ENCODE results near the gene HOXB2.

HOXB2 gene

DNA sequence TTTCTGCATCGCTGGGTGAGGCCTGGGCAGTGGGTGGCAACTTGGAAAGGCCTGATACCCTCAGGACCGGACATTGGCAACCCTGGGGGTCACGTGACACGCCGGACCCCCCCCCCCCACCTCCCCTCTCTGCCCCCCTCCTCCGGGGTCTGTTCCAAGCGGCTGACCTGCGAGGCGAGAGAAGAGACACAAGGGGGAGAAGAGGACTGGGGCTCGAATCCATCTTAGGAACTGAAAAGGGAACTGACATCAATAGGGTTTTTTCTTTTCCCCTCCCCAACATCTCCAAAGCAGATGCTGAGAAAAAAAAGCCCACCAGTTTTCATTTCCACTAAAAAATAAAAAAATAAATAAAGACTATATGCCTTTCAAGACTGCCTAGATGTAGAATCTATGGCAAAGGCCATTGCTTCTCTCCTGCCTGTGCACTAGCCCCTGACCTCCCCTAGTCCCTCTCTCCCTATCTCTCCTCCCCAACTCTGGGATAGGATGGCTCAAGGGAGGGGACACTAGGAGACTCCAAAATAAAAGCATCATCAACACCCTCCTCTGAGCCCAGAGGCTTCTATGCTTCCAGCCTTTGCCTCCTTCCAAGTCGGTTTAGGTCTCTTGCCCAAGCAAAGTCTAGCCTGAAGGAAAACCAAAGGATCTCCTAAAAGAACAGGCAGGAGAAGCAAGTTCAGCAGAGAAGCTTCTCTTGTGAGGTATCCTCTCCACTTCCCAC lies 7.7 kb upstream of the HOXB2 start:
- no peak for DNase-seq

DNA sequence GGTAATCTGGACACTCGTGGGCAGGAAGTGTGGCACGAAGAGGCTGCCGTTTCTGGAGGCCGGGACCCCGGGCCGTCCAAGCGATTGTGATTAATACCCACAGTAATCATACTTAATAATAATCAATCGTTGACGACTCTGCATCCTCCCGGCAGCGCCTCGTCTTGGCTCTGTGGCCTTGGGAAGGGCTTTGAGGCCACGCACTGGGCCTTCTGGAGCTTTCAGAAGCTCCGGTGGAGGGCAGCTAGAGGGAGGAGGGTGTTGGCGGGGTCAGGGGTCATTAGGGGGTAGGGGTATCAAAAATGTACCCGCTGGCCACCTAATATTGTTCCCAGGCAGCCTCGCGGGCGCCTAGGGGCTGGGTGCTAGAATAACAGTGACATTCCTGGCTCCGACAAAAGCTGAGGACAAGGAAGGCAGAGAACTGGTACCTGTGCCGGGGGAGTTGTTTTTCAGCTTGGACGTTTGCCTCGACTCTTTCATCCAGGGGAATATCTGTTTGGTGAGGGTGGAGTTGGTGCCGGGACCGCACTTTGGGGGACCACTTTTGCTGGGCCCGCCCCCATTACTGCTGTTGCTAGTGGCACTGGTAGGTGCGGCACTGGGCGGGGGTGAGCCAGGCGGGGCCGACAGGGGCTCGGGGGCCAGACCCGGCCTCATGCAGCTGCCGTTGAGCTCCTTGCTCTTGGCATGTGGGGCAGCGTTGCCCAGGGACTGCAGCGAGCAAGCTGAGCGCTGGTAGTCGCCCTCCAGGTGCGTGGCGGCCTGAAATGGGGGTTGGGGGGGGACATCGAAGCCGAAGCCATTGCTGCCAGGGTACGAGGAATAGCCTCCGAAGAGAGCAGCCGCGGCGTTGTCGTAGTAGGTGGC lies 6.9 kb upstream of the HOXB2 start:
- no peak for DNase-seq

DNA sequence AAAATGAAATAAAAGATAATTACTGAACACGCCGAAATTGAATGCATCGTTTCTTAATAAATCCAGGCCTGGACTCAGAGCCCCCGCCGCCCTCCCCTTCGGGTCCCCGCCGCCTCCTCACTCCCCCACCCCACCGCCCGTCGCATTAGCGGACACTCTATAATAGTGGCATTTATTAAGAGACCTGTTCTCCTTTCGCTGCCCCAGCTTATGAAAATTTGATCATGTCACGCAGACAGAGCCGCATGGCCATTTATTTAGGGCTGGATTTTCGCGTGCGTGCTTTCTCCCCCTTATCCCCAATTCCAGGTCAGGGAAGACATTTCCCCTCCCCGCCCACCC lies 6.3 kb upstream of the HOXB2 start:
- DNase-seq, result no peak

DNA sequence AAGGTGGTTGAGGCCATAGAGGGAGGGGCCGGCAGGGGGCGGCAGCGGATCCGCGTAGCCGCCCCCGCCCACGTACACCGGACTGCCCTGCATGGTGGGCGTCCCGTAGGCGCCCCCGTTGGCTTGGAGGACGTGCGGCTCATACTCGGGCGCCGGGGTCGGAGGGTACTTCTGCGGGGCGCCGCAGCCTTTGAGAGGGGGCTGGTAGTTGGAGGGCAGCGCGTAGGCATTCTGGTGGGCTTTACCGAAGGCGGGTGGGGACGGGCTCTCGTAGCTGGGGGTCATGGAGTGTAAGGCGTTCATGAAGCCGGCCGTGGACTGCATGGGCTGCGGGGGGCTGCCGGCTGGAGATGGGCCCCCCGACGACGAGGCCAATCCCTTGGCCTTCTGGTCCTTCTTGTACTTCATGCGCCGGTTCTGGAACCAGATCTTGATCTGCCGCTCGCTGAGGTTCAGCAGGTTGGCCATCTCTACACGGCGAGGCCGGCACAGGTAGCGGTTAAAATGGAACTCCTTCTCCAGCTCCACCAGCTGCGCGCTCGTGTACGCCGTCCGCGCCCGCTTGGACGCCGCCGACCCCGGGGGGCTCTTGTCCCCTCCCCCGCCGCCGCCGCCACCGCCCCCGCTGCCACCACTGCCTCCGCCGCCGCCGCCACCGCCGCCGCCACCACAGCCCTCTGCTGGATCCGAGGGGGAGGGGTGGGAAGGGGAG lies 5.7 kb upstream of the HOXB2 start:
- DNase-seq, result no peak

DNA sequence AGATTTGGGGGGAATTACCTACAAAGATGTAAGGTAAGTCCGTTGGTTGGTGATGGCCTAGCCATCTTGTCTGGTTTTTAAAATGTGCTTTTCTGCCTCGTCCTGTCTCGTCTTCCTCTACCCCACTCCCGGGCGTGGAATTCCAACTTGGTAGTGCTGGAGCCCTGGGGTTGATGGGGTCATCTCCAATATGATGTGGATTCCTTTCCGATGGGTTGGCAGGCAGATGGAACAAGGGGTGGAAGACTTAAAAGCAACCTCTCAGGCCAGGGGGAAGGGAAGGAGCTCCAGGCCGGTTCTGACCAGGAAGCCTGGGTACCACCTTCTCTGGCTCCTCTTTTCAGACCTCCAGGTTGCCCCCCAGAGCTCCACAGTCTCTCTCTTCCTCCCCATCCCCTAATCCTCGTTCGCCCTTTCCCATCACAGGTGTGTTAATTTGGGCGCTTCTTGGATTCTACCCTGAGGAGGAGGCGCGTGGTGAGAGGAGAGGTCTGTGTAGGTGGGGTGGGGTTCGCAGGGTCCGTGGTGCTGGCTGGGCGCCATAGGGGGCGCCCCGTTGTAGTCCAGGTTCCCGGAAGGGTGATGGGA lies 5.1 kb upstream of the HOXB2 start:
- no peak for DNase-seq

DNA sequence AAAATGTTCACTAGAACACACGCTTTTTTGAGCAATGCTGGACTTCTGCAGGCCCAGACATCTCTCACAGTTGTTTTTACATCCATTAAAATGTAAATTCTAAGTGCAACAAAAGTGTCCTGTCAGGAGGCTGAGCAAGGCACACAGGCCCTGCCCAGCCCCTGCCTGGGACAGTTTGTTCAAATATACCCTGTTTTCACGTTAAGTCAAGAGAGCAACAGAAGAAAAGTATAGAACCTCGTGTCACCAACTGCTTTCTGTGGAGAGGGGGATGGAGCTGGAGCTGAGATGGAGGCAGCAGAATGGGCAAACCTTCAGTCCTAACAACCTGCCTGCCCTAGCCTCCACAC lies 4.3 kb upstream of the HOXB2 start:
- no peak for DNase-seq

DNA sequence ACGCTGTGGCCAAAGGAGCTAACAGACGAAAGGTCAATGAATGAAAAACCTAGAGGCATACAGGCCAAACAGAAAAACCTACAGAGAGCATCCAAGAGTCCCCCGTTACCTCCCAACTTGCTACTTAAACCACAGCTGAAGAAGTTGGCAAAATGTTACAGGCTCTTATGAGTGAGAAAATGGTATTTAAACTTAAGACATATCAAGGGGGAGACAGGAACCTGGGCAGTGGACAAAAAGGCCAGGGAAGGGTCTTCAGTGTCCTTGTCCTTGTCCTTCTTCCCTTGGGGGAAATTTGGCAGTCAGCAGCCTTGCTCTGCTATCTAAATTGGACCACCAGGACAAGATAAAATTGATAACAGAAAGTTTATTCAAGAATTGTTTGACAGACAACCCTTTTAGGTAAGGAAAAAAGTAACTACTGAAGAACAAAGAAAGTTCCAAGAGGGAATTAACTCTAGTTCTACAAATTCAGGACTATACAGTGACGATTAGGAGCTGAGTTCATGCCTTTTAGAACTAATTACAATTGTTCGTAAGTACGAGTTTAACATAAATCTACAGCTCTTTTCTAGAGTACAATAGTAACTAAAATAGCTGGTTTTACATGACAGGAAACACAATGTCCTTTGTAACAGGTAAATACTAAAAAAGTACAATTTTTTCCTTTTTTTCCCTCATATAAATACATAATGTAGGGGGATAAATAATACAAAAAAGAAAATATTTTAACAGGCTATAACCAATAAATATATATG lies 3.8 kb upstream of the HOXB2 start:
- DNase-seq, result no peak

DNA sequence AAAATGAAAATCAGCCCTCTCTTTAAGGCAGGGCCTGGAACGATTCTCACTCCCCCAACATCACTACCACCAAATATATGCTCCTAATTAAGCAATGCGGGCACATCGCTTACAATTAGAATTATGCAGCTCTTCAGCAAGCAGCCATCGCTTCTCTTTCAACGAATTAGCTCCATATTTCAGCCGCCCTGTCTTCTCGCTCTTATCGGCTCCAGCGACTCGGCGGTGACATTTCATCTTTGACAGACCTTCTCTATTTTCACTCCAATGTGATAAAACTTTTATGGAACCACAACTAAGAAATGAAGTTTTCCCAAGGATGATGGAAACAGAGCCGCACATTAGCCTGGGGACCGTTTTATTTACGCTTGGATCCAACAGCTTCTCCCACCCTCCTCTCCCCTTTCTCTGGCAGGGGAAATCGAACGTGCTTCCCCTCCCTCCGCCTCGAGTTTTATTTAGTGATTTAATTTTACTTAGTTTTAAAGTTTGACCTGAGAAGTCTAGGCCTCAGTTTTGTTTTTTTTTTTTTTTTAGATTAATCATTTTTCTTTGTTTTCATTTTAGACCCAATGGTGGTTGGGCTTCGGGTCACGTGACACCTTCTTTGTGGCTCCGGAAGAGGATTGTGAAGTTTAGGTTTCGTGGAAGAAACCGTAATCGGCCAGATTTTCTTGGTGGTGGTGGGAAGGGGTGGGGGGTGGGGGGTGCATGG lies 3.1 kb upstream of the HOXB2 start:
- peak in 3 of 4 experiments; percentile 9 to 35 (median 27) for DNase-seq

DNA sequence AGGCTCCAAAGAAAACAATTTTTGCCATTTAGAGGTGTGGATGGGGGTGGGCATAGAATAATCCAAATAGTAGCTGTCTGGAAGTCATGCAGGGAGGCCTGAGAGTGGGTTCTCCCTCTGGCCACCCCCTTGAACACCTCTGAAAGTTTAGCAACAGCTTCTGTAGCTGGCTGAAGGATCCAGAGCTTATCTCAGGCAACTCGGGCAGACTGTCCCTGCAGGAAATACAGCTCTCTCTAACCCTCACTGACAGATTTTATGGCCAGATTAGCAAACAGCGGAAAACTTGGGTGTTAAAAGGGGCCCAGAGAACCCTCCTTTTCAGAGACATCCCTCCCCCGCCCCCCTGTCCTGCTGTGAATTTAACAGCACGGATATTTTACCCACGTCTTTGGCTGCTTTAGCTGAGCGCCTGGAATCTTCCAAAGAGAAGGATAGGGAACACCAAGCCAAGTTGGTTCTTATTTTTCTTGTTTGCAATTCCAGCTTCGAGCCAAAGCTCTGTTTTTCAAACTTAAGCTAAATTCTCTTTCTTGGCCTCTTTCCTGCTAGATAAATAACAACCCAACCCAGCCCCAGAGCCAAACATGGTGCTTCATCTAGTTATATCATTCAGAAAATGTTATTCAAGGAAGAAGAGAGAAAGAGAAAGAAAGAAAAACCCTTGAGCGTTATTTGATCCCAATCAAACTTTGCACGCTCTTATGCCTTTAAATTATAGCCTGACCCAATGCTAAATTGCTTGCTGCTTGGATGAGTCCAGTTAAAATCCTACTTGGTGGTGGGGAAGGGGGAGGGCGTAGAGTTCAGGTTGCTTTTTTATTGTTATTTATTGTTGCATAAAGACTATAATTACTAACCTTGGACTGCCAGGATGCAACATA lies 2.3 kb upstream of the HOXB2 start:
- DNase-seq, result no peak

DNA sequence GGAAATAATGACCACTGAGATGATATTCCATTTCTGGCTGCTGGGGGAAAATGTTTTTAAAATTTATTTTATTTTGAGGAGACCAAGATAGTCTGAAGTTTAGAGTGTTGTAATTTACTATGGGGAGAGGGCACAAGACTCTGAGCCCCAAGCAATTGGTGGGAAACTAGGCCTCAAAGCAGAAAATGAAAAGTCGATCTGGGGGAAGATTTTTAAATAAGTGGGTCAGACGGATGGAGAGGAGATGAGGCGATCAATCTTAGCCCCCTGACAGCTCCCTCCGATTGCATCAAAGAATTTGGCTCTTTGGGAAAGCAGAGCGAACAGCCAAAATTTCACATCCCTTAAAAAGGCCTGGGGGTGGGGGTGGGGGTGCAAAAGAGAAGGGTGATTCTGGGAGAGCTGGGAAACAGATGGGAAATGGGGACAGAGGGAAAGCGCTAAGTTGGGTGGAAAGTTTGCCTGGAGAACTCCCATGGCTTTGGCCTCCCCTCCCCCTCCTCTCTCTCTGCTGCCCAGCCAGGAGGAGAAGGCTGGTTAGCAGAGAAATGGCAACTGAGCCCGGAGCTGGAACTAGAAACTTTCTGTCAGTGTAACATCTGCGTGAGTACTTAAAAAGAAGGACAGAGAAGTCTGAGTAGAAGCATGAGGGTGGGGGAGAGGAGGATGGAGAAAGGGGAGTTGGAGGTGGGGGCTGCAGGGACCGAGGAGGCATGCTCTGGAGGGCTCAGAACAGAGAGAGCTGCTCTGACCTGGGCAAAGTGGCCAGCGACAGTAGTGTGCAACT lies 1.4 kb upstream of the HOXB2 start:
- DNase-seq, result no peak

DNA sequence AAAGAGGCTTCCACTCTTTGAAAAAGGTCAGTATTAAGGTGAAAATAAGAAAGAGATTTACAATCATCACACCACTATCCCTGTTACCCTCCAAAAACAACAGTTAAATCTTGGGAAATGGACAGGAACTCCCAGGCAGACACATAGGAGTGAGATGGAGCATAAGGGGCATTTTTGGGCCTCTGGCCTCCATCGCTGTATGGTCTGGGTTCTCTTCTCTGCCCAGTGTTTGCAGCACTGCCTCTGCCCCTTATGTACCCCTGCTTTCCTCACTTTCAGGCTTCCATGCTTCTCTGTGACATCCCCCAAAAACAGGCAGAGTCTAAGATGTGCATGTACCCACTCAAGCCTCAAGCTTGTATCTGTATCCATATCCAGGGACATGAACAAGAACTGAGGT lies 630 bp upstream of the HOXB2 start:
- no peak for DNase-seq

DNA sequence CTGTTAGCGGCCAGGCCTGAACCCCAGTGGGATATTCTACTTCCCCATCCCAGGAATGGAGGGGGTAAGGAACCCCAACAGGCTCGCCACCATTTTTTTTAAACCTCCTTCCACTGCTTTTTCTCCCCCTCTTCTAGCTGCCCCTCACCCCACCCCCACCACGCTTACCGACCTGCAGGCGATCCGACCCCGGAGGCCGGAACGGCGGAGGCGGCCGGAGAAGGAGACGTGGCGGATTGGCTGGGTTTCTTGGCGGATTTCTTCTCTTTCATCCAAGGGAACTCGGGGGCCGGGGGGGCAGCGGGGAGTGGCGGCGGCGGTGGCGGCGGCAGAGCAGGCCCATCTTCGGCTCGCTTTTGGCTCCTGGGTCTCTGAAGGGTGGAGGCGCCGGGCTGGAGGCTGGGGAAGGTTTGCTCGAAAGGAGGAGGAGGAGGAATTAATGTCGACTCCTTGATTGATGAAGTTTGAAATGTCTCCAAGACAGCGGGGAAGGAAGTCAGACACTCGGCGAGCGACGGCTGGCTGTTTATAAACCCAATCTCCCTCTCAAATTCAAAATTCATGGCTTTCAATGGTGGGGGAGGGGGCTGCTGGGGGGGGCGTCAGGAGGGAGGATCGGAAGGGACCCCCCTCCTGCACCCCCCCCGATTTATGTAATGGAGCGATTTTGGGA lies 424 bp downstream of the HOXB2 start:
- DNase-seq, result peak in 2 of 4 experiments; percentile 15 to 27

DNA sequence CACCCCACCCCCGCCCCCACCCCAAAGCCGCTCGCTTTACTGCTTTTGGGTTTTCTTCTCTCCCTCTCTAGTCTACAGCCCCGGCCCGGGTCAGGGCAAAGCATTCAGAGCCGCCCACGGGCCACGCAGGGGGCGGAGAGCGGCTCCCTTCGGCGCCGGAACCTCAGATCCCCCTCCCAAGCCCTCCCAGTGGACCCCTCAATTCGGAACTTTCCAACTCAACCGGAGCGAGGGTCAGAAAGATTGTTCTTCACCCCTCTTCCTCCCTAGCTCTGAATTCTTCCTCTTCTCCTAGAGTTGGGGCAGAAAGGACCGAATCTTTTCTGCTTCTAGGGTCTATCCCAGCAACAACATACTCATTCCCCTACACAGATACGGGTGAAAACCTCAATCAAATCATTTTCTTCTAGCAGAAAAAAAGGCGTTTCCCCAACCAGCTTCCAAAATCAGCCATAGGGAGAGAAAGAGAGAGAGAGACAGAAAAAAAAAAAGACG lies 1.0 kb downstream of the HOXB2 start:
- peak in 3 of 4 experiments; percentile 16 to 35 (median 25) for DNase-seq

DNA sequence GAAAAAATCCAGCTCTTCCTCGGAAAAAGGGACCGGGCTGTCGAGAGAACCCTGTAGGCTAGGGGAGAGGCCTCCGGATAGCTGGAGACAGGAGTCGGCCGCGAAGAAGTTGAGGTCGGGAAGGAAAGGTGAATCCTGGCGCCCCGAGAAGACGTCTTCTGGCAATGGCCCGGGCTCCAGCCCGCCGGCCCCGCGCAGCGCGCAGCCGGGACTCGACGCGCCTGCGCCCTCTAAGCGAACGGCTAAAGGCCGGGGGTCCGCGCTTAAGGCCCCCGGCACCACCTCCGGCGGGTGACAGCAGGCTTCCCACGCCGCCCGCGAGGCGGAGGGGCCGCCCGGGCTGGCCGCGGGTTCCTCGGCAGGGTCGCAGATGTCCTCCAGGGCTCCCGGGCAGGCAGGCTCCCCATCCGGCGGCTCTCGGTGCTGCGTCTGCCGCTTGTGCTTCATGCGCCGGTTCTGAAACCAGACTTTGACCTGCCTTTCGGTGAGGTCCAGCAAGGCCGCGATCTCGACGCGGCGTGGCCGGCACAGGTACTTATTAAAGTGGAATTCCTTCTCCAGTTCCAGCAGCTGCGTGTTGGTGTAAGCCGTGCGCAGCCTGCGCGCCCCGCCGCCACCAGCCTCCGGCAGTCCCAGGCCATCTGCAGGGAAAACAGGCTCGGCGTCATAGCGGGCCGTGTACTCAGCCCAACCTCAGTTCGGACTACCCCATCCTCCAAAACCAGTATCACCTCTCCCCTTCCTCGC lies 1.6 kb downstream of the HOXB2 start:
- DNase-seq, result peak; percentile 31 to 61 (median 40)

DNA sequence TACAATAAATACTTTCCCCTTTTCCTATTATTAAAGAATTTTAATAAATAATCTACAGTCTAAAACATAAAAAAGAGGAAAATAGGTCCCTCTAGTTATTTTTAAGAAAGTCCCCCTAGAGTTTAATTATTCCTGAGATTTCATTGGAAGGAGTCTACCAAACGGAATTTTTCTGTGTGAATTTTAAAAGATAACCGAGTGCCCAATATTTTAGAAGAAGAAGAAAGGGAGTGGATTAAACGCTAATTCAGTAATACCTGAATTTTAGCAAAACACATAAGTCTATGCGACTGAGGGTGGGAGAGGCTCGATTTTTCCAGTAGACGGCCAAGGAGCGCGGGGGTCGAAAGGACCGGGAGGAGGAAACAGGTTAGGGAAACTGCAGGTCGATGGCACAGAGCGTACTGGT lies 2.2 kb downstream of the HOXB2 start:
- DNase-seq, result no peak

DNA sequence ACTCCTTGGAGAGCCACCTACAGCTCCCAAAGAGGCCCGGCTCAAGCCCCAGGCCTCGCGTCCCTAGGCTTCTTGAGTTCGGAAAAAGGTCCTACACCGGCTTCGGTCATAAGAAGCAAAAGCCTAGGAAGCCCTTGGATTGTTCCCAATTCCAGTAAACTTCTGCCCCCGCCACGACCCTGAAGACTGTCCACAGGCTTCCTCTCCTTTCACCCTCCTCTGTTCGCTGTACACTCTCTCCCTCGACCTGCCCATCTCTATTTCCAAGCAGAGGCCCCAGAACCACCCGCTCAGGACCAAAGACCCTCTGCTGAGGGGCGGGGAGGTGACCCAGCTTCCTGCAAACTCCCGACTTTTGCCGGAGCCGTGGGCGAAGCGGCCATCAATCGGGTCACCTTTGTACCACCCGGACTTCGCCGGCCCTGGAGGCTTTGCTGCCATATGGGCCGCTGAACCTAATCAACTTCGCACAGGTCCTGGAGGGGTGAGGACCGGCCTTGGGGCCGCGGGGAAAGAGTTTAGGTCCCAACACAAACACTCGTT lies 2.7 kb downstream of the HOXB2 start:
- peak in 2 of 4 experiments; percentile 7 to 12 for DNase-seq

DNA sequence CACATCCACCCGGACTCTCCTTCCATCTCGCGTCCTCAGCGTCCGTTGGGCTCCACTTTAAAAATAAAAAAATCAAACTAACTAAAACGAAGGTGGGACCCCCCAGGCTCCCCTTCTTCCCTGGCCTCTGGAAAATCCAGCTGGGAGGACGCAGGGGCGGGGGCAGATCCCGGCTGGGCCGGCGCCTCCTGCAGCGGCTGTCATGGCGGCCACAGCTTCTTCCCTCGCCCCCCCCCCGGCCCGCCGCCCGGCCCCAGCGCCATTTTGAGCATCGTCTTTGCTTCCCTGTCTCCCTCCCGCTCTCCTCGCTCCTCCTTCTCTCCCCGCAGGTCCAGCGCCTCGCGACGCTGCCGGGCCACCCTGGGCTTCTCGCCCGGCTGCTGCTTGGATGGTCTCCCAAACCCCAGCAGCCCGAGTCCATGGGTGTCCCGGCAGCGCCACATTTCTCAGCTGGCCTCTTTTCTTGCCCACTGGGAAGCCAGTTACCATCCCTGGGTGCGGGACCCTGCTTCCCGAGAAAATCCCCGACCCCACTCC lies 3.3 kb downstream of the HOXB2 start:
- peak in 2 of 4 experiments; percentile 13 to 33 for DNase-seq
